H1 (cell line): ENCODE measurements around the gene GEMIN2. TPM values are rescaled to one million over a fixed set of nuclear protein-coding genes. Genes with fewer than 3 reads are reported as not detected.

Source experiments
- BRCA1 ChIP-seq: IDR thresholded peaks from 2 replicates; pipeline ENCODE4 v1.6.1; 2012; ENCODE audit warnings: low read depth, low read length, improper control_type of control experiment
- CHD2 ChIP-seq: IDR thresholded peaks from 2 replicates; pipeline ENCODE4 v1.6.1; 2012; ENCODE audit warnings: low read length, improper control_type of control experiment
- FOSL1 ChIP-seq: IDR thresholded peaks from 2 replicates; pipeline ENCODE4 v1.6.1; 2011; ENCODE audit warnings: mild to moderate bottlenecking, low read depth, low read length, moderate library complexity; ENCODE audit not compliant: insufficient read depth
- GTF2F1 ChIP-seq: IDR thresholded peaks from 2 replicates; pipeline ENCODE4 v1.6.1; 2012; ENCODE audit warnings: low read depth, low read length, improper control_type of control experiment, borderline replicate concordance
- HDAC6 ChIP-seq: IDR thresholded peaks from one replicate; pipeline ENCODE4 v1.7.1; 2012; ENCODE audit warnings: low read depth, mild to moderate bottlenecking, inconsistent platforms, low read length, moderate library complexity
- KDM4A ChIP-seq: IDR thresholded peaks from one replicate; pipeline ENCODE4 v1.7.1; 2012; ENCODE audit warnings: low read depth, mild to moderate bottlenecking, moderate library complexity, low read length, inconsistent platforms; ENCODE audit not compliant: severe bottlenecking
- NANOG ChIP-seq: IDR thresholded peaks from 2 replicates; pipeline ENCODE4 v1.6.1; 2011; ENCODE audit warnings: low read length, low read depth, mild to moderate bottlenecking, inconsistent platforms; ENCODE audit not compliant: insufficient read depth, poor library complexity, severe bottlenecking
- SAP30 ChIP-seq: fragments of 300-600 bp; sonication (generic); IDR thresholded peaks from 2 replicates; pipeline ENCODE4 v1.7.1; 2012; ENCODE audit warnings: low read length, moderate library complexity, mild to moderate bottlenecking, inconsistent platforms; ENCODE audit not compliant: insufficient read depth, insufficient replicate concordance
- SIRT6 ChIP-seq: IDR thresholded peaks from one replicate; pipeline ENCODE4 v1.7.1; 2012; ENCODE audit warnings: low read length, inconsistent platforms
- SRF ChIP-seq: IDR thresholded peaks from 2 replicates; pipeline ENCODE4 v1.6.1; 2011; ENCODE audit warnings: mild to moderate bottlenecking, low read depth, low read length, moderate library complexity
- SUZ12 ChIP-seq: fragments of 200-600 bp; sonication (generic); IDR thresholded peaks from 2 replicates; pipeline ENCODE4 v1.6.1; 2012; ENCODE audit warnings: mild to moderate bottlenecking, inconsistent platforms, low read length, moderate library complexity, mixed read lengths
- ZNF274 ChIP-seq: IDR thresholded peaks from 2 replicates; pipeline ENCODE4 v1.7.0; 2012; ENCODE audit warnings: low read length, borderline replicate concordance; ENCODE audit errors: extremely low read depth
- polyA plus RNA-seq, 7 experiments: library from polyadenylated mRNA; depleted of rRNA in 3 of 7; stranded (reverse) in 5 of 7; unstranded in 2 of 7; fragments of >200 nt in 5 of 7; fragments of 200-250 nt in 2 of 7; gene quantifications; 1 replicate in 5 of 7; 2 replicates in 1 of 7; 4 replicates in 1 of 7; pipeline versions ENCODE4 v1.2.1 to v1.2.3, GENCODE V29; 2011 to 2013; ENCODE audit warnings: missing spikeins in 2 of 7, mixed read lengths in 2 of 7
- total RNA-seq: library from RNA; stranded (reverse); fragmentation: NEBNext Ultra II Directional; extraction: Animal tissue kit (Norgen Biotek cat#: 25700); gene quantifications from 2 replicates; pipeline ENCODE4 v1.2.1, GENCODE V29; 2021

The GEMIN2 gene
- total and polyA plus RNA-seq, 2 of the 8 experiments (the other 6 are each of a cell fraction or from before 2014, with no cell fraction given), result 29.1 to 30.8 TPM

- TF ChIP-seq ZNF274, result no peak
- TF ChIP-seq GTF2F1, result no peak
- no peak for TF ChIP-seq CHD2
- TF ChIP-seq NANOG, result no peak
- TF ChIP-seq SRF, result no peak
- no peak for TF ChIP-seq SUZ12
- no peak for TF ChIP-seq HDAC6
- TF ChIP-seq FOSL1, result no peak
- TF ChIP-seq SAP30, result no peak
- no peak for TF ChIP-seq SIRT6
- peak; percentile 94 for TF ChIP-seq KDM4A
- no peak for TF ChIP-seq BRCA1
Observed at GRCh38 chr14:39114073-39114838, at the start of gene GEMIN2 (continued).
